Activated T-cell treated with anti-CD3 and anti-CD28 coated beads, Interleukin-2, amount 50 U/mL, for 72 hours (primary cell): ENCODE results near the gene EDDM3A. TPM values are rescaled to one million over a fixed set of nuclear protein-coding genes. Genes with fewer than 3 reads are reported as not detected.

Source experiments
- total RNA-seq, 2 donors: library from RNA; stranded (reverse); gene quantifications; one replicate each; pipeline ENCODE4 v1.2.3, GENCODE V29; 2022

The EDDM3A gene
- total RNA-seq, 2 donors from 2014 or later: not detected

Other genes with a start within 250 kb of the EDDM3A start
- gene RNASE10, start 240.3 kb upstream of the EDDM3A start, total RNA-seq: under 1 TPM; 0.77 to 0.90 TPM
- gene RNASE9, start 184.8 kb upstream of the EDDM3A start, total RNA-seq: not detected
- not detected for gene RNASE11, start 157.9 kb upstream of the EDDM3A start, total RNA-seq
- not detected for gene RNASE12, start 154.5 kb upstream of the EDDM3A start, total RNA-seq
- gene OR6S1, start 104.2 kb upstream of the EDDM3A start, total RNA-seq: not detected
- gene RNASE4, start 61.3 kb upstream of the EDDM3A start, total RNA-seq: under 1 TPM; 0.63 to 0.79 TPM
- 1 to 10 TPM in 1 of 2 donors, under 1 TPM in 1; 0.67 to 2.5 TPM for gene ANG, start 57.1 kb upstream of the EDDM3A start, total RNA-seq
- not detected for gene EDDM3B, start 22.5 kb downstream of the EDDM3A start, total RNA-seq
- not detected for gene RNASE6, start 35.4 kb downstream of the EDDM3A start, total RNA-seq
- gene RNASE1, start 57.0 kb downstream of the EDDM3A start, total RNA-seq: not detected
- gene RNASE3, start 145.5 kb downstream of the EDDM3A start, total RNA-seq: not detected
- not detected for gene RNASE2, start 209.6 kb downstream of the EDDM3A start, total RNA-seq
- 10 to 100 TPM; 91.2 to 94.9 TPM for gene METTL17, start 244.1 kb downstream of the EDDM3A start, total RNA-seq